Measurements from ENCODE around the gene ATOH8.

ATOH8 gene

GRCh38 chr2:85755122-85756027, 1.6 kb downstream of the ATOH8 start:
- no peak for DNase-seq

- DNase-seq: no peak
Measured at GRCh38 chr2:85756195-85756594, 2.4 kb downstream of the ATOH8 start.

GRCh38 chr2:85756822-85757435, 3.1 kb downstream of the ATOH8 start:
- no peak for DNase-seq

GRCh38 chr2:85757860-85758259, 4.1 kb downstream of the ATOH8 start:
- DNase-seq: no peak

- DNase-seq: peak; percentile 87
Measured at GRCh38 chr2:85758361-85759256, 4.8 kb downstream of the ATOH8 start.

GRCh38 chr2:85759257-85759613, 5.4 kb downstream of the ATOH8 start:
- no peak for DNase-seq

- DNase-seq: no peak
Measured at GRCh38 chr2:85760371-85760770, 6.6 kb downstream of the ATOH8 start.

GRCh38 chr2:85760872-85761271, 7.1 kb downstream of the ATOH8 start:
- no peak for DNase-seq

- no peak for DNase-seq
Measured at GRCh38 chr2:85761512-85761944, 7.7 kb downstream of the ATOH8 start.

- DNase-seq: no peak
Measured at GRCh38 chr2:85761946-85762345, 8.2 kb downstream of the ATOH8 start.

GRCh38 chr2:85763132-85763531, 9.3 kb downstream of the ATOH8 start:
- no peak for DNase-seq

GRCh38 chr2:85763831-85764230, 10.0 kb downstream of the ATOH8 start:
- DNase-seq: peak; percentile 18

- DNase-seq: peak; percentile 23
Measured at GRCh38 chr2:85765081-85765731, 11.4 kb downstream of the ATOH8 start.

GRCh38 chr2:85766229-85766628, 12.4 kb downstream of the ATOH8 start:
- no peak for DNase-seq

- no peak for DNase-seq
Measured at GRCh38 chr2:85767803-85768665, 14.2 kb downstream of the ATOH8 start.

- no peak for DNase-seq
Measured at GRCh38 chr2:85768713-85769112, 14.9 kb downstream of the ATOH8 start.

GRCh38 chr2:85769236-85769982, 15.6 kb downstream of the ATOH8 start:
- no peak for DNase-seq

- DNase-seq: no peak
Measured at GRCh38 chr2:85769983-85770362, 16.2 kb downstream of the ATOH8 start.

GRCh38 chr2:85770369-85770768, 16.6 kb downstream of the ATOH8 start:
- no peak for DNase-seq

GRCh38 chr2:85770786-85771409, 17.1 kb downstream of the ATOH8 start:
- no peak for DNase-seq

- DNase-seq: no peak
Measured at GRCh38 chr2:85771486-85771885, 17.7 kb downstream of the ATOH8 start.
